K562 (cell line): Measurements from ENCODE around the gene DENND1A. TPM values are rescaled to one million over a fixed set of nuclear protein-coding genes. Genes with fewer than 3 reads are reported as not detected.

Experiments used
- BCOR ChIP-seq: fragments of 450-650 bp; IDR thresholded peaks from 2 replicates; pipeline ENCODE4 v1.6.1; 2016
- DPF2 ChIP-seq: fragments of 450-650 bp; IDR thresholded peaks from 2 replicates; pipeline ENCODE4 v1.6.1; 2016
- ELF1 ChIP-seq: fragments of 200-800 bp; sonication (Bioruptor generic); IDR thresholded peaks from 2 replicates; pipeline ENCODE4 v1.6.1; 2016; ENCODE audit warnings: missing genetic modification characterization, missing compliant biosample characterization
- HDAC2 ChIP-seq: fragments of 450-650 bp; IDR thresholded peaks from 2 replicates; pipeline ENCODE4 v1.6.1; 2016; ENCODE audit warnings: mild to moderate bottlenecking
- JUND ChIP-seq, 2 experiments: IDR thresholded peaks; 2 replicates in 1 of 2; 3 replicates in 1 of 2; pipeline ENCODE4 v1.6.1; 2011; ENCODE audit warnings: borderline replicate concordance in 2 of 2, low read depth in 2 of 2, low read length in 2 of 2, improper control_type of control experiment in 1 of 2, missing biosample characterization in 1 of 2, missing genetic modification characterization in 1 of 2, missing genetic modification reagents in 1 of 2
- LCOR ChIP-seq: sonication (generic); formaldehyde crosslinking; IDR thresholded peaks from 2 replicates; pipeline ENCODE4 v1.8.0; 2022; ENCODE audit warnings: mild to moderate bottlenecking, missing genetic modification reagents
- POU5F1 ChIP-seq: fragments of 150-350 bp; IDR thresholded peaks from 2 replicates; pipeline ENCODE4 v1.6.1; 2014; ENCODE audit warnings: borderline replicate concordance, low read length, low read depth, mild to moderate bottlenecking; ENCODE audit not compliant: partially characterized antibody
- PTBP1 ChIP-seq: fragments of 200-400 bp; formaldehyde crosslinking; IDR thresholded peaks from 2 replicates; pipeline ENCODE4 v1.6.1; 2017; ENCODE audit warnings: low read depth, low read length
- RB1 ChIP-seq: fragments of 450-650 bp; IDR thresholded peaks from 2 replicates; pipeline ENCODE4 v1.6.1; 2017; ENCODE audit warnings: low read depth, mild to moderate bottlenecking
- SMAD4 ChIP-seq: fragments of 250-450 bp; sonication (Bioruptor Pico); conservative IDR thresholded peaks from 2 replicates; pipeline ENCODE4 v1.8.0; 2021; ENCODE audit warnings: inconsistent platforms, mild to moderate bottlenecking, moderate library complexity
- SP1 ChIP-seq: sonication (generic); formaldehyde crosslinking; IDR thresholded peaks from 2 replicates; pipeline ENCODE4 v1.8.1; 2022; ENCODE audit warnings: mild to moderate bottlenecking, missing genetic modification reagents
- SUPT5H ChIP-seq: fragments of 450-650 bp; IDR thresholded peaks from 2 replicates; pipeline ENCODE4 v1.6.1; 2016
- TEAD4 ChIP-seq, 2 experiments: sonication (generic) in 1 of 2; formaldehyde crosslinking in 1 of 2; IDR thresholded peaks; 2 replicates each; pipeline versions ENCODE4 v1.6.1 to v1.8.0; 2012 to 2022; ENCODE audit warnings: borderline replicate concordance in 1 of 2, inconsistent platforms in 1 of 2, low read length in 1 of 2, mild to moderate bottlenecking in 1 of 2, missing genetic modification reagents in 1 of 2
- ZNF274 ChIP-seq: IDR thresholded peaks from 2 replicates; pipeline ENCODE4 v1.6.1; 2011; ENCODE audit warnings: low read depth, mild to moderate bottlenecking, low read length, moderate library complexity, borderline replicate concordance
- ZNF282 ChIP-seq: sonication (generic); formaldehyde crosslinking; IDR thresholded peaks from 2 replicates; pipeline ENCODE4 v1.8.1; 2023; ENCODE audit warnings: missing genetic modification reagents
- polyA plus RNA-seq, 8 experiments: library from polyadenylated mRNA; depleted of rRNA in 4 of 8; stranded (reverse) in 5 of 8; unstranded in 3 of 8; fragments of >200 nt; fragmentation: Nextera tagmentation in 2 of 8; fragmentation: Illumina TruSeq in 1 of 8; extraction: Ambion mirVana in 2 of 8; extraction: Trizol in 1 of 8; gene quantifications; 2 replicates each; pipeline versions ENCODE4 v1.2.1 to v1.2.3, GENCODE V29; 2011 to 2014; ENCODE audit warnings: inconsistent platforms in 1 of 8, missing spikeins in 1 of 8
- total RNA-seq, 7 experiments: library from RNA; depleted of rRNA in 6 of 7; stranded (reverse); fragments of >200 nt in 6 of 7; fragmentation: Illumina TruSeq in 2 of 7; extraction: Trizol in 2 of 7; gene quantifications; 2 replicates each; pipeline versions ENCODE4 v1.2.1 to v1.2.3, GENCODE V29; 2011 to 2021; ENCODE audit warnings: low replicate concordance in 1 of 7
- TF ChIP-seq, protein P1 (sequence below): fragments of 250-450 bp; sonication (Bioruptor Pico); IDR thresholded peaks from 2 replicates; pipeline ENCODE4 v1.4.0; 2020
- TF ChIP-seq, protein P2 (sequence below): sonication (generic); formaldehyde crosslinking; IDR thresholded peaks from 2 replicates; pipeline ENCODE4 v1.8.0; 2022; ENCODE audit warnings: mild to moderate bottlenecking, missing genetic modification reagents
- TF ChIP-seq, protein P3 (sequence below): fragments of 450-650 bp; formaldehyde crosslinking; conservative IDR thresholded peaks from 2 replicates; pipeline ENCODE4 v1.4.0; 2022; ENCODE audit warnings: mild to moderate bottlenecking, missing genetic modification characterization
- TF ChIP-seq, protein P4 (sequence below): sonication (generic); formaldehyde crosslinking; IDR thresholded peaks from 2 replicates; pipeline ENCODE4 v1.8.1; 2023; ENCODE audit warnings: mild to moderate bottlenecking, missing genetic modification reagents, moderate library complexity

The DENND1A gene
- total and polyA plus RNA-seq, 9 of the 15 experiments (the other 6 are each of a cell fraction or from before 2014, with no cell fraction given) = 7.6 to 29.5 (median 15.7) TPM

DNA sequence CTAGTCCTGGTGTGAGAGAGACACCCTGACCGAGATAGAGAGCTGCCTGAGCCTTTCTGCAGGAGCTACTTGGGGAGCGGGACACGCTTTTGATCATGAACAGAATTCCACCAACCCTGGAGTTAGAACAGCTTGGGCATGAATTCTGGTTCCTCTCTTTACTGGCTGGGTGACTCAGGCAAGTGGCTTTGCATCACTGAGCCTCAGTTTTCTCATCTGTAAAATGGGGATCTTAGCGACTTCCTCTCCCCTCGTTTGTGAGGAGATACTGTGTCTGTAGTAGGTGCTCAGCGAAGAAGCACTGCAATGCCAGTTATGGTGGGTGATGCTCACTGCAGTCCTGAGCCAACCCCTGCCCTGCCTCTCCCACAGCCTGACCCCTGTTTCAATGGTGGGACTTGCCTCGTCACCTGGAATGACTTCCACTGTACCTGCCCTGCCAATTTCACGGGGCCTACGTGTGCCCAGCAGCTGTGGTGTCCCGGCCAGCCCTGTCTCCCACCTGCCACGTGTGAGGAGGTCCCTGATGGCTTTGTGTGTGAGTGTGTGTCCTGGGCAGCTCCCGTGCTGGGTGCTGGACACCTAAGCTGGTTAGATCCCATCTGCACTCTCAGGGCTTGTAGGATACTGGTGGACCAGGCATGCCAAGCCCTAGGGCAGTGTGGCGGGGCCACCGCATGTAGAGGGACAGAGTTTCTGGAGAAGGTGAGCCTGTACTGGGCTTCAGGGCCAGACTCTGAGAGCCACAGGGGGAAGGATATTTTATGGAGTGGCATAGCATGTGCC, 557.9 kb downstream of the DENND1A start (continued):
- TF ChIP-seq, protein P1, sequence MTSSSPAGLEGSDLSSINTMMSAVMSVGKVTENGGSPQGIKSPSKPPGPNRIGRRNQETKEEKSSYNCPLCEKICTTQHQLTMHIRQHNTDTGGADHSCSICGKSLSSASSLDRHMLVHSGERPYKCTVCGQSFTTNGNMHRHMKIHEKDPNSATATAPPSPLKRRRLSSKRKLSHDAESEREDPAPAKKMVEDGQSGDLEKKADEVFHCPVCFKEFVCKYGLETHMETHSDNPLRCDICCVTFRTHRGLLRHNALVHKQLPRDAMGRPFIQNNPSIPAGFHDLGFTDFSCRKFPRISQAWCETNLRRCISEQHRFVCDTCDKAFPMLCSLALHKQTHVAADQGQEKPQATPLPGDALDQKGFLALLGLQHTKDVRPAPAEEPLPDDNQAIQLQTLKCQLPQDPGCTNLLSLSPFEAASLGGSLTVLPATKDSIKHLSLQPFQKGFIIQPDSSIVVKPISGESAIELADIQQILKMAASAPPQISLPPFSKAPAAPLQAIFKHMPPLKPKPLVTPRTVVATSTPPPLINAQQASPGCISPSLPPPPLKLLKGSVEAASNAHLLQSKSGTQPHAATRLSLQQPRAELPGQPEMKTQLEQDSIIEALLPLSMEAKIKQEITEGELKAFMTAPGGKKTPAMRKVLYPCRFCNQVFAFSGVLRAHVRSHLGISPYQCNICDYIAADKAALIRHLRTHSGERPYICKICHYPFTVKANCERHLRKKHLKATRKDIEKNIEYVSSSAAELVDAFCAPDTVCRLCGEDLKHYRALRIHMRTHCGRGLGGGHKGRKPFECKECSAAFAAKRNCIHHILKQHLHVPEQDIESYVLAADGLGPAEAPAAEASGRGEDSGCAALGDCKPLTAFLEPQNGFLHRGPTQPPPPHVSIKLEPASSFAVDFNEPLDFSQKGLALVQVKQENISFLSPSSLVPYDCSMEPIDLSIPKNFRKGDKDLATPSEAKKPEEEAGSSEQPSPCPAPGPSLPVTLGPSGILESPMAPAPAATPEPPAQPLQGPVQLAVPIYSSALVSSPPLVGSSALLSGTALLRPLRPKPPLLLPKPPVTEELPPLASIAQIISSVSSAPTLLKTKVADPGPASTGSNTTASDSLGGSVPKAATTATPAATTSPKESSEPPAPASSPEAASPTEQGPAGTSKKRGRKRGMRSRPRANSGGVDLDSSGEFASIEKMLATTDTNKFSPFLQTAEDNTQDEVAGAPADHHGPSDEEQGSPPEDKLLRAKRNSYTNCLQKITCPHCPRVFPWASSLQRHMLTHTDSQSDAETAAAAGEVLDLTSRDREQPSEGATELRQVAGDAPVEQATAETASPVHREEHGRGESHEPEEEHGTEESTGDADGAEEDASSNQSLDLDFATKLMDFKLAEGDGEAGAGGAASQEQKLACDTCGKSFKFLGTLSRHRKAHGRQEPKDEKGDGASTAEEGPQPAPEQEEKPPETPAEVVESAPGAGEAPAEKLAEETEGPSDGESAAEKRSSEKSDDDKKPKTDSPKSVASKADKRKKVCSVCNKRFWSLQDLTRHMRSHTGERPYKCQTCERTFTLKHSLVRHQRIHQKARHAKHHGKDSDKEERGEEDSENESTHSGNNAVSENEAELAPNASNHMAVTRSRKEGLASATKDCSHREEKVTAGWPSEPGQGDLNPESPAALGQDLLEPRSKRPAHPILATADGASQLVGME (CRISPR knock-in tag) = no peak
- no peak for TF ChIP-seq SP1 (CRISPR knock-in tag)
- no peak for TF ChIP-seq DPF2
- TF ChIP-seq PTBP1 = 0 out of 2 replicates have a peak, but pooled peaks have one; percentile 42
- no peak for TF ChIP-seq SUPT5H
- no peak for TF ChIP-seq RB1
- TF ChIP-seq, protein P2, sequence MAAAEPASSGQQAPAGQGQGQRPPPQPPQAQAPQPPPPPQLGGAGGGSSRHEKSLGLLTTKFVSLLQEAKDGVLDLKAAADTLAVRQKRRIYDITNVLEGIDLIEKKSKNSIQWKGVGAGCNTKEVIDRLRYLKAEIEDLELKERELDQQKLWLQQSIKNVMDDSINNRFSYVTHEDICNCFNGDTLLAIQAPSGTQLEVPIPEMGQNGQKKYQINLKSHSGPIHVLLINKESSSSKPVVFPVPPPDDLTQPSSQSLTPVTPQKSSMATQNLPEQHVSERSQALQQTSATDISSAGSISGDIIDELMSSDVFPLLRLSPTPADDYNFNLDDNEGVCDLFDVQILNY (CRISPR knock-in tag) = no peak
- TF ChIP-seq POU5F1 = no peak
- no peak for TF ChIP-seq ELF1 (tag)
- no peak for TF ChIP-seq LCOR (CRISPR knock-in tag)
- TF ChIP-seq TEAD4 (IDR thresholded peaks at IDR 0.05; ENCODE audit: low read length) = no peak
- TF ChIP-seq TEAD4 (CRISPR knock-in tag; IDR thresholded peaks at IDR 0.05; ENCODE audit: borderline replicate concordance) = no peak
- 0 out of 2 replicates have a peak, but pooled peaks have one; percentile 34 for TF ChIP-seq HDAC2
- TF ChIP-seq, protein P3, sequence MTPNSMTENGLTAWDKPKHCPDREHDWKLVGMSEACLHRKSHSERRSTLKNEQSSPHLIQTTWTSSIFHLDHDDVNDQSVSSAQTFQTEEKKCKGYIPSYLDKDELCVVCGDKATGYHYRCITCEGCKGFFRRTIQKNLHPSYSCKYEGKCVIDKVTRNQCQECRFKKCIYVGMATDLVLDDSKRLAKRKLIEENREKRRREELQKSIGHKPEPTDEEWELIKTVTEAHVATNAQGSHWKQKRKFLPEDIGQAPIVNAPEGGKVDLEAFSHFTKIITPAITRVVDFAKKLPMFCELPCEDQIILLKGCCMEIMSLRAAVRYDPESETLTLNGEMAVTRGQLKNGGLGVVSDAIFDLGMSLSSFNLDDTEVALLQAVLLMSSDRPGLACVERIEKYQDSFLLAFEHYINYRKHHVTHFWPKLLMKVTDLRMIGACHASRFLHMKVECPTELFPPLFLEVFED (CRISPR knock-in tag) = no peak
- TF ChIP-seq, protein P4, sequence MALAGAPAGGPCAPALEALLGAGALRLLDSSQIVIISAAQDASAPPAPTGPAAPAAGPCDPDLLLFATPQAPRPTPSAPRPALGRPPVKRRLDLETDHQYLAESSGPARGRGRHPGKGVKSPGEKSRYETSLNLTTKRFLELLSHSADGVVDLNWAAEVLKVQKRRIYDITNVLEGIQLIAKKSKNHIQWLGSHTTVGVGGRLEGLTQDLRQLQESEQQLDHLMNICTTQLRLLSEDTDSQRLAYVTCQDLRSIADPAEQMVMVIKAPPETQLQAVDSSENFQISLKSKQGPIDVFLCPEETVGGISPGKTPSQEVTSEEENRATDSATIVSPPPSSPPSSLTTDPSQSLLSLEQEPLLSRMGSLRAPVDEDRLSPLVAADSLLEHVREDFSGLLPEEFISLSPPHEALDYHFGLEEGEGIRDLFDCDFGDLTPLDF (CRISPR knock-in tag) = no peak
- TF ChIP-seq ZNF274 = no peak
- TF ChIP-seq BCOR = peak; percentile 86
- no peak for TF ChIP-seq ZNF282 (CRISPR knock-in tag)
- no peak for TF ChIP-seq JUND (IDR thresholded peaks at IDR 0.05; ENCODE audit: borderline replicate concordance, low read depth, low read length)
- TF ChIP-seq JUND (tag; IDR thresholded peaks at IDR 0.05; ENCODE audit: borderline replicate concordance, low read depth, low read length) = no peak
- no peak for TF ChIP-seq SMAD4 (CRISPR knock-in tag)
